ENCODE measurements around the gene TMOD2.

The TMOD2 gene

GRCh38 chr15:51828621-51829375 is 77.4 kb downstream of the TMOD2 start:
- peak; percentile 15 for DNase-seq

DNA sequence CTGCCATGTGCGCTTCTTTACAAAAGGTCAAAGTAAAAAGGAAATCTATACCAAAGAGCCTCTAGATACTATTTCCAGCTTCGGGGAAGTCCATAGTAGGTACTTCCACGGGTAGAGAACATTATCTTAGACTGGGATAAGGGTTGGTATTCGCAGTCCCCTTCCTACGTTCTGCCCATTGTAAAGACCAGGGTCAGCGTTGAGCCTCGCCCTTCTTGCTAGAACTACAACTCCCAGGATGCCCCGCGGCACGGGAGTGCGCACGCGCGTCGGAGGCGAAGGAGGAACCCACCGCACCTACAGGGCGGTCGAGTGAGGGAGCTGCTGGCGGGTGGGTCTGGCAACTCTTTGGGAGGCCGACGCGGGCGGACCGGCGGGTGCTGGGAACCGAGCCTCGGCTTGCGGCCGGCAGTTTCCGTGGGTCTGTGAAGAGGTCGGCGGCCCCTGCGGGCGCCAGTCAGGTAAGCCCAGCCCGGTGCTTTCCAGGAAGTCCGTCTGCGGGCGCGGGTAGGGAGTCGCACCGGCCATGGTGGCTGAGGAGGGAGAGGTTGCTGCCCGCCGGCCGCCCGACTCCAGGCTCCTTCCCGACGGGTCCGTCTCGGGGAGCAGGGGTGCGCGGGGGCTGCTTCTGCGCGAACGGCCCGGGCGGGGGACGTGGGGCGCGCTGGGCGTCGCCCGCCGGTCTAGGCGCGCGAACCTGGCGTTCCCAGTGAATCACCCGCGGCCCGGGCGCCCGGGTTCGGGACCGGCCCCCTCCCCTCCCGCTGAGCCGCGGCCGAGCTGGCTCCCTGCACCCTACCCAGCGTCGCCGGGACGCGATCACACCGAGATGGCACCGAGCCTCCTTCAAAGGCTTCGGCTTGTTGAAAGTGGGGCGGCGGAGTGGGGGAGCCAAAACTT is 78.2 kb downstream of the TMOD2 start, which contains the start of gene TMOD3:
Gene TMOD3 (plus strand): TSS at position 278 of the 900 bp plus-strand sequence. CDS start 33,232 bp downstream, outside the sequence.
- peak; percentile 91 for DNase-seq

GRCh38 chr15:51830276-51830806 is 78.9 kb downstream of the TMOD2 start:
- DNase-seq = peak; percentile 30

GRCh38 chr15:51833772-51834171 is 82.4 kb downstream of the TMOD2 start:
- DNase-seq = no peak

GRCh38 chr15:51837792-51838251 is 86.4 kb downstream of the TMOD2 start:
- DNase-seq = no peak

GRCh38 chr15:51838270-51838669 is 86.9 kb downstream of the TMOD2 start:
- DNase-seq = no peak

GRCh38 chr15:51840692-51841091 is 89.3 kb downstream of the TMOD2 start:
- DNase-seq = no peak

GRCh38 chr15:51841406-51842040 is 90.1 kb downstream of the TMOD2 start:
- DNase-seq = no peak

GRCh38 chr15:51842265-51842664 is 90.9 kb downstream of the TMOD2 start:
- no peak for DNase-seq

DNA sequence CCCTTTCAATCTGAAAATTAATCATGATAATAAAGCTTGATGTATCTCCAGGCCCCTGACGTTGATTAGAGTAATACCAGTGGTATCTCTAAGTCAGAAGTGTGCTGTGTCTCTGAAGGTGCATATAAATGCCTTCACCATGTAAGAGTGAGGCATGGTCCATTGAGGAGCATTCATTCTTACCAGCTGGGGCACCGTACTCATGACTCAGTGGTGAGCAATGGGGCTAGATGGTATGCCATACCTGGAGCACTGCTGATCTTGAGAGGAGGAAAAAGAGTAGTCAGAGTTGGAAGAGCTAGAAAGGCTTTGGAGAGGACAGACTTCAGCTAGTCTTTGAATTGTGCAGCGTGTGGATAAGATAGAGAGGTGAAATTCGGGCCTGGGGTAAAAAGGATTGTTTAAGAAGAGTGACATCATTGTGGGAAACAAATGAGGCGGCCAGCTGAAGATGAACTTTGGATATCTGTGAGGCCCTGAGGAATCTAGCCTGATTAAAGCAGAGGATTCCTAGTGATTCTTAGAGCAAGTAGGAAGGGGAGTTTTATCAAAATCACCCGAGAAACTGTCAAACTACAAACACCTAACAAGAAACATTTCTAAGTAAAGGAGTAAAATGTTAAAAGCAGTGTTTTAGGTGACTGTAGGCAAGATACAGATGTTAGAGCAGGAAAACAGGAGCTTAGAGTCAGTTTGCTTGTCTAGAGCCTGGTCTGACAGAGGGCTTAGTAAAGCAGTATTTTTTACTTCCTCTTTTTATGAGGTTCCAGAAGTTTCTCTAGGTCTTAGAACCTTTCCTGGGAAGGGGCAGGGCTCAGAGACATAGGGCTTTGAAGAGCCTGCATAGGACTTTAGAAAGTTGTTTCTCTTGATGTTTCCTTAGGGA is 91.7 kb downstream of the TMOD2 start:
- peak; percentile 38 for DNase-seq

DNA sequence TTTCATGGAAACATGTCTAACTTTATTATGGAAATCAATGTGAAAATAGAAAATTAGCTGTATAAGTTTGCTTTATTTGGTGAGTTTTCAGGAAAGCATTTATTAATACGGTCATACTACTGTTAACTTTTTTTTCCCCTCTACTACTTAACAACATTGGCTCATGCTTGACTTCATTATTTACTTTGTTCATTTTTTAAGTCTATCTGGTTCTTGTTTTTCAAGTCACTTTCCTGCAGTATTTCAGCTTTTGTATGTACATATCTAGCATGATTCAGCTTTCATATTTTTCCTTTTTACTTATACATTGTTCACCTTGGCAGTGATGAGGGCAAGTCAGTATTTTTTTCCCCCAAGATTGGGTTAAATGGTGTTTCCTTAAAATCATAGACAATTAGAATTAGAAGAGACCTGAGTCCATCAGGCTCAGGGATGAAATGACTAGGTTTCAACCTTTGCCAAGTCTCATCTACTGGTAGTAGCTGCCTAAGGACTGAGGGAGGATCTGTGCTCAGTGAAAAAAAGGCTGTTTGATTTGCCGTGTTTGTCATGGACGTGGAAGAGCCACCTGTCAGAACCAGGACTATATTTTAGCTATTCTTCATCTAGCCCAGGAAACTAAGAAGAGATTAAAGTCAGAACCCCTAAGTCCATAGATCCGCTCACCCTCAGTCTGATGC is 93.5 kb downstream of the TMOD2 start:
- no peak for DNase-seq

DNA sequence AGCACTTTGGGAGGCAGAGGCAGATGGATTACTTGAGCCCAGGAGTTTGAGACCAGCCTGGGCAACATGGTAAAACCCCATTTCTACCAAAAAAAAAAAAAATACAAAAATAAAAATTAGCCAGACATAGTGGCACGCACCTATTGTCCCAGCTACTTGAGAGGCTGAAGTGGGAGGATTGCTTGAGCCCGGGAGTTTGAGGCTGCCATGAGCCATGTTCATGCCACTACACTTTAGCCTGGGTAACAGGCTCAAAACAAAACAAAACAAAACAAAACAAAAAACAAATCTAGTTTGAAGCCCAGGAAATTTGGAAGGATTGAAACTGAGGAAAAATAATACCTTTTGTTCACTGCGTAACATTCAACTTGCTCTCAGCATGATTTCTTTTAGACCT is 94.7 kb downstream of the TMOD2 start:
- no peak for DNase-seq

DNA sequence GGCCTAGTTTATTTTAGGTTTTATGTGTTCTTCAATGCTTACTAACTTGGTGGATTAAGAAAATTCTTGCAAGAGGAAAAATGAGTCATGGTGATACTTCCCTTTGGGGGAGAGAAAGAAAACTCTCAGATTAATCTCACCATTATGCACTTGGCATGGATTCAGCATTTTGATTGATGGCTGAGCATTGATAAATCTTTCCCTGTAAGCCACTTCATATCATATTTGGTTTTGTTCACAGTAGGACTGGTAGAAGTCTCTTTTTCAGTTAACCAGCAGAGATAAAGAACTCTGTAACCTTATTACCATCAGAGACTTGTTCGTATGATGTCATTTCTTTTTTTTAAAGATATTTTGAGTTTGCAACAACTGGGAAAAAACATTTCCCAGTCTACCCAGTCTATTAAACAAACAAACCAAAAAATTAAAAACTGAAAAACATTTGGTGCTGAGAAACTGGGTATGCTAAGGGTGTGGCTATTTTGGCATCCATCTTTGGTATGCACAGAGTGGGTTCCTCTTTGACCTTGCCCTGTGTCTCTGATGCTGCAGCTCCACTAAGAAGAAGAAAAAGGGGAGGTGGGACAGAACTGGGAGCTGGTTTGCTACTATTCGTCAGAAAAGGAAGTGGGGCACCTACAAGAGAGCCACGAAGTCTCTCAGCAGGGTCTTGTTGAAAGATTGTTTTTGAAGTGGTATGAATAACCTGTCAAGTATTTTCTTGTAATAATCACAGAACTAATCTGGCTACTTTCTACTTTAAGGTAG is 95.2 kb downstream of the TMOD2 start:
- peak; percentile 65 for DNase-seq

DNA sequence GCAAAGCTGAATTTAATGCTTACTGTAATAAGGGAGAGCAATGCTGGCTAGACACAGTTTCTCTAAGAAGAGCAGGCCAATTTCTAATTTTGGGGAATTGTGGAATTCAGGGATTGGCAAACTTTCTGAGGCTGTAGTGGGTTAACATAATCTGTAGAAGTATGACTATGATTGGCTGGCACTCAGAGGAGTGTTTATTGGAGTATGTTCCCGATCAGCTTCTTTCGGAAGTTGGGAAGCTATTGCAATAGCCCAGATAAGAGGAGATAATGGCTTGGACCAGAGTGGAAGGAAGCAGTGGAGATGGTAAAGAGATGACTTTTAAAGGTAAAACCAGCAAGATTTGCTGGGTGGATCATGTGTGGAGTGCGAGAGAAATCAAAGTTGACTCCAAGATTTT is 97.4 kb downstream of the TMOD2 start:
- no peak for DNase-seq

- DNase-seq = no peak
These were observed 98.5 kb downstream of the TMOD2 start for GRCh38 chr15:51849860-51850259.

- no peak for DNase-seq
These were observed 102.6 kb downstream of the TMOD2 start for GRCh38 chr15:51853998-51854397.

DNA sequence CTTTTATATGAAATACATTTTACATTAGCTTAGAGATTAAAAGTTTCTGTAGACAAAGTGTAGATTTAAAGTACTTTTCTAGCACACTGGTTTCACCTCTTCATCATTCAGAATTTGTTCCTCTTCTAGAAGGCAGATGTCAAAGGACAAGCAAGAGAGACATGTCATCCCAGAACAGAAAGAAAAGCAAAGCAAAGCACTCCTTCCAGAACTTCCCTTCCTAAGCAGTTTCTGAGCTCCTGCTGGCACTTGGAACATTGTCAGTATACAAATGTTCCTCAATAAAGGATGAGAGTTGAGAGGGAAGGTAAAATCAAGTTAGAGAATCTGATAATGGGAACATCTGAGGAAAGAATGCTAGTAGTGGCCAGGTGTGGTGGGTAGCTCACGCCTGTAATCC is 104.2 kb downstream of the TMOD2 start:
- DNase-seq = no peak

DNA sequence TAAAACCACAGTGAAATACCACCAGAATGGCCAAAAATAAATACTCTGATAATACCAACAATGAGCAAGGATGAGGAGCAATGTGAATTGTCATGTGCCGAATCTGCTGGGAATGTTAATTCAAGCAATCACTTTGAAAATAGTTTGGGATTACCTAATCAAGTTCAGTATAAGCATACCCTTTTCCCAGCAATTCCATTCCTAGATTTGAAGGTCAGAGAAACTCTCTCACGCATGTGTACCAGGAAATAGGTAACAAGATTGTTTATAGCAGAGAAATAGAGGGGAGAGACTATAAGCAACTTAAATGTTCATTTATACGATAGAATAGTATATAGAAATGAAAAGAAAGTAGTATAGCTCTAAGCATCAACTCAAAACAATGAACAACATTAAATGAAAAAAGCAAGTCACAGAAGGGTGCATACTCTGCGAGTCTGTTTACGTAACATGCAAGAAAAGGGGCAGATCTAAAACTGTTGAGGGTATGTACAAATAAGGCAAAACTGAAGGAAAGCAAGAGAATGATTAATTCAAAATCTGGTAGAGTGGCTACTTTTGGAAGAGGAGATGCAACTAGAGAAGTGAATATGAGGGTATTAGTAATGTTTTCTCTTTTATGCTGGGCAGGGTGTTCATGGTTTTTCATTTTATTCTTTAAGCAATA is 105.5 kb downstream of the TMOD2 start:
- DNase-seq = no peak

GRCh38 chr15:51861557-51862359 is 110.4 kb downstream of the TMOD2 start:
- peak; percentile 44 for DNase-seq

All from hematopoietic multipotent progenitor cell treated with erythropoietin and hydrocortisone succinate and interleukin-3 and kit ligand, for 6 days (in vitro differentiated cells).